Gastrocnemius medialis (tissue), 4 donors: ENCODE measurements around the gene INPP4A. TPM values are rescaled to one million over a fixed set of nuclear protein-coding genes. Genes with fewer than 3 reads are reported as not detected.
A peak's percentile ranks its signal among the peaks of the same experiment; 100 is the strongest.

Experiments
- ATAC-seq, 2 donors: fragments of 150-250 bp; one replicate each; pipeline ENCODE4 v1.9.1; 2016
- DNase-seq, 2 donors: peaks; one replicate each; pipeline ENCODE4 v3.0.0-alpha.2; 2019
- H3K27ac ChIP-seq, 4 donors: fragments of 200-600 bp; sonication (generic); 1 replicate in 1 of 4; 2 replicates in 3 of 4; pipeline ENCODE4 v1.5.1; 2016 to 2018; ENCODE audit warnings: mild to moderate bottlenecking in 2 of 4, moderate library complexity in 1 of 4
- H3K27me3 ChIP-seq, 3 donors: fragments of 200-600 bp; sonication (generic) in 2 of 3; 1 replicate in 1 of 3; 2 replicates in 2 of 3; pipeline versions ENCODE4 v1.5.1 to v1.6.0; 2016 to 2019; ENCODE audit warnings: mild to moderate bottlenecking in 1 of 3, moderate library complexity in 1 of 3
- H3K36me3 ChIP-seq, 2 donors: fragments of 200-600 bp; sonication (generic) in 1 of 2; one replicate each; pipeline ENCODE4 v1.5.1; 2017 to 2018
- H3K4me1 ChIP-seq, 2 donors: fragments of 200-600 bp; sonication (generic) in 1 of 2; one replicate each; pipeline ENCODE4 v1.5.1; 2016 to 2017; ENCODE audit warnings: mild to moderate bottlenecking in 2 of 2
- H3K4me3 ChIP-seq, 4 donors: fragments of 200-600 bp; sonication (generic) in 3 of 4; 1 replicate in 1 of 4; 2 replicates in 3 of 4; pipeline ENCODE4 v1.5.1; 2016 to 2019; ENCODE audit warnings: mild to moderate bottlenecking in 2 of 4
- H3K9me3 ChIP-seq, 3 donors: fragments of 200-600 bp; sonication (generic) in 2 of 3; 1 replicate in 1 of 3; 2 replicates in 2 of 3; pipeline ENCODE4 v1.5.1; 2016 to 2019
- POLR2A ChIP-seq, 2 donors: fragments of 450-650 bp; IDR thresholded peaks; one replicate each; pipeline ENCODE4 v1.6.1; 2017; ENCODE audit warnings: antibody characterized with exemption in 2 of 2, mild to moderate bottlenecking in 2 of 2, moderate library complexity in 2 of 2
- in situ Hi-C, 4 donors: fragments of 200-750 bp; cut with MboI; loops; one replicate each; pipeline versions ENCODE4 v1.15.0 to v1.8.0; 2017; ENCODE audit warnings: low sequenced_read_pairs in 4 of 4
- intact Hi-C: fragments of 100-400 bp; cut with DNase I; formaldehyde crosslinking; loops from one replicate; pipeline ENCODE4 v1.15.1; 2023; ENCODE audit warnings: low total_unique reads
- total RNA-seq, 4 donors: library from RNA; depleted of rRNA; stranded (reverse); fragments of >200 nt; gene quantifications; one replicate each; pipeline versions ENCODE4 v1.1.0 to v1.2.3, GENCODE V29; 2016
- TF ChIP-seq, protein P1 (sequence below), 5 experiments: fragments of 450-650 bp in 3 of 5; fragments of 200-600 bp in 2 of 5; sonication (generic) in 2 of 5; IDR thresholded peaks in 4 of 5; conservative IDR thresholded peaks in 1 of 5; 1 replicate in 4 of 5; 2 replicates in 1 of 5; pipeline ENCODE4 v1.5.1; 2016 to 2019; ENCODE audit warnings: antibody characterized with exemption in 5 of 5, mild to moderate bottlenecking in 3 of 5, moderate library complexity in 3 of 5

INPP4A gene
- total RNA-seq, 4 donors from 2014 or later: 9.8 to 19.6 (median 16.0) TPM

DNA sequence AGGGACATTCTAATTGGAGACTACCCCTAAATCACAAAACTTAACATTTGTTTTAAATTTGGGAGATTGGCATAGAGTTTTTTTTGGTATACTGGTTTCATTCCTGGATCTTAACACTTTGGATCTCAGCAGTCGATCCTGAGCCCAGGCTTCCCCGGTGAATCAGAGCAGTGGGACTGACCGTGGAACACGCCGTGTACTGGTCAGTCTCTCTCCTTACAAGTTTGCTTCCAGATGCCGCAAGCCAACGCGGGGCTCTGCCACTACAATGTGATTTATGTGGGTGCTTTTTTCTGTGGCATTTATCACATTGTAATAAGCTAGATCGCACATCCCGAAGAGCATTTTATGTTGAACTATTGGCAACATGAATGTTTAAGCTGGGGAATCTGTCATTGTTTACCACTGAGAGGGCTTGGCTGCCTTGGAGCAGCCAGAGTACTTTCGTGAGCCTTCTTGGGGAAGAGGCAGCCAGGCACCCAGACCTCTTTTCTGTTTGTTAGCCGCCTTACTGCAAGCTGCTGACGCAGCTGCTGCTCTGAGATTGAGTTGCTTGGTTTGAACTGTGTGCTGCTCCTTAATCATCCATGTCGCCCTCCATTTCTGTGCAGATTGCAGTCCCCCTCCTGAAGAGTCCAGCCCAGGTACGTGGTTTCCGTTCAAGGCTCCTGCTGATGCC lies 114.3 kb downstream of the INPP4A start:
- H3K36me3 ChIP-seq: peaks cover 0 to 28% of the 10 kb centered on the region in 2 donors
- no peak overlapping the region for H3K27ac ChIP-seq
- no peak for TF ChIP-seq POLR2A (IDR thresholded peaks at IDR 0.05)
- TF ChIP-seq, protein P1, sequence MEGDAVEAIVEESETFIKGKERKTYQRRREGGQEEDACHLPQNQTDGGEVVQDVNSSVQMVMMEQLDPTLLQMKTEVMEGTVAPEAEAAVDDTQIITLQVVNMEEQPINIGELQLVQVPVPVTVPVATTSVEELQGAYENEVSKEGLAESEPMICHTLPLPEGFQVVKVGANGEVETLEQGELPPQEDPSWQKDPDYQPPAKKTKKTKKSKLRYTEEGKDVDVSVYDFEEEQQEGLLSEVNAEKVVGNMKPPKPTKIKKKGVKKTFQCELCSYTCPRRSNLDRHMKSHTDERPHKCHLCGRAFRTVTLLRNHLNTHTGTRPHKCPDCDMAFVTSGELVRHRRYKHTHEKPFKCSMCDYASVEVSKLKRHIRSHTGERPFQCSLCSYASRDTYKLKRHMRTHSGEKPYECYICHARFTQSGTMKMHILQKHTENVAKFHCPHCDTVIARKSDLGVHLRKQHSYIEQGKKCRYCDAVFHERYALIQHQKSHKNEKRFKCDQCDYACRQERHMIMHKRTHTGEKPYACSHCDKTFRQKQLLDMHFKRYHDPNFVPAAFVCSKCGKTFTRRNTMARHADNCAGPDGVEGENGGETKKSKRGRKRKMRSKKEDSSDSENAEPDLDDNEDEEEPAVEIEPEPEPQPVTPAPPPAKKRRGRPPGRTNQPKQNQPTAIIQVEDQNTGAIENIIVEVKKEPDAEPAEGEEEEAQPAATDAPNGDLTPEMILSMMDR (IDR thresholded peaks at IDR 0.05 in 4 of 5, conservative IDR thresholded peaks at IDR 0.05 in 1 of 5): no peak
- H3K9me3 ChIP-seq: no peaks in the 10 kb centered on the region
- no peak for DNase-seq
- in situ Hi-C loops (loop anchor here in 1 of 4 donors (25.0 kb wide), 1 partner anchor 147 kb away; no protein-coding TSS in a partner anchor), intact Hi-C loops (no loop called here)
- H3K4me3 ChIP-seq: no peak overlapping the region
- peaks cover 7 to 23% of the 10 kb centered on the region in 2 donors for H3K4me1 ChIP-seq
- no peaks in the 10 kb centered on the region for H3K27me3 ChIP-seq
- ATAC-seq: no peak

DNA sequence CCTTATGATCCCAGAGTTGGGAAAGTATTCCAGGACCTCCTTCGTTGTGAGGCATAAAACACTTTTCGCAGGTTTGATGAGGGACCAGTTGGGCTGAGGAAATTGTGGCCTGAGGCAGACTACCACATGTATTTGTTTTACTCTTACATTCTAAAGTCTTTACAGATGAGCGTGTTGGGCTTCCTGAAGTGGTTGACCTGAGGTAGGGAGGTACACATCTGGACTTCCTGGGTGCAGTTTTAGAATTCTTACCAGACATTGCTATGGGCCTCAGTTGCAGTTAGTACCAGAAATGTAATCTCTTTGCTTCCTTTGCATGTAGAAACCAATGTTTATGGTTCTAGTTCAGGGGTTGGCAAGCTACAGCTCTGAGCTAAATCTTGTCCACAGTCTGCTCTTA lies 114.9 kb downstream of the INPP4A start:
- H3K36me3 ChIP-seq: peaks cover 0 to 31% of the 10 kb centered on the region in 2 donors
- in situ Hi-C loops (loop anchor here in 1 of 4 donors (25.0 kb wide), 1 partner anchor 147 kb away; no protein-coding TSS in a partner anchor), intact Hi-C loops (no loop called here)
- no peak for ATAC-seq
- peaks cover 7 to 23% of the 10 kb centered on the region in 2 donors for H3K4me1 ChIP-seq
- no peaks in the 10 kb centered on the region for H3K9me3 ChIP-seq
- no peak overlapping the region for H3K4me3 ChIP-seq
- peak overlapping the region in 1 of 4 donors; percentile 73 for H3K27ac ChIP-seq
- no peaks in the 10 kb centered on the region for H3K27me3 ChIP-seq
- DNase-seq: no peak
- no peak for TF ChIP-seq POLR2A (IDR thresholded peaks at IDR 0.05)
- TF ChIP-seq, protein P1 (IDR thresholded peaks at IDR 0.05 in 4 of 5, conservative IDR thresholded peaks at IDR 0.05 in 1 of 5): no peak

DNA sequence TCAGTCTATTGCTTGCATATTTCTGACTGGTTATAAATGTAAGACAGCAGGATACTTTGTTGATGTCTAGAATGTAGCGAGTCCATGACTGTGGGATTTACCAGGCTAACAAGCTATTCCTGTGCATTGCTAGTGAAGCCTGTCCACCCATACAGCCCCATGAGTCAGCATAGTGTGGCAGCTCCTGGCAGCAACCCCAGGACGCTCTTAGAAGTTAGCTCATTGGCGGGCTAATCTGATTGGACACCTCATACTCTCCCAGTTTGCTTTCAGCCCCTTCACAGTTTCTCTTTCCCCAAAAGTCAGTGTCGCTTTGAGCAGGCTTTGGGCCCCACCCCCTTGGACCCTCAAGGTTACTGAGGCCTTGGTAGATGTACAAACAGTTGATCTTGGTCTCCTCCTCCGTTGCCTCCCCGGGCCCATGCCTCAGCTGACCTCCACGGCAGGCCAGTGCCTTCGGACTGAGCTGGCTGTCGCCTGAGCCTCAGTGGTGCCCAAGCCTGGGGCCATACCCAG lies 115.7 kb downstream of the INPP4A start:
- Histone ChIP-seq H3K4me3 (no peak overlapping the region), H3K36me3 (peaks cover 0 to 32% of the 10 kb centered on the region in 2 donors), H3K4me1 (peaks cover 7 to 23% of the 10 kb centered on the region in 2 donors), H3K9me3 (no peaks in the 10 kb centered on the region), H3K27ac (peak overlapping the region in 3 of 4 donors; percentile 29 to 73 (median 44)), H3K27me3 (no peaks in the 10 kb centered on the region)
- TF ChIP-seq POLR2A (IDR thresholded peaks at IDR 0.05): no peak
- TF ChIP-seq, protein P1 (IDR thresholded peaks at IDR 0.05 in 4 of 5, conservative IDR thresholded peaks at IDR 0.05 in 1 of 5): no peak
- intact Hi-C loops (loop anchor here (10.0 kb wide), 1 partner anchor 146 kb away; no protein-coding TSS in a partner anchor), in situ Hi-C loops (loop anchor here in 1 of 4 donors (25.0 kb wide), 1 partner anchor 148 kb away; no protein-coding TSS in a partner anchor)
- peak in 1 of 2 donors; percentile 58 for DNase-seq
- peak; percentile 82 to 86 for ATAC-seq

DNA sequence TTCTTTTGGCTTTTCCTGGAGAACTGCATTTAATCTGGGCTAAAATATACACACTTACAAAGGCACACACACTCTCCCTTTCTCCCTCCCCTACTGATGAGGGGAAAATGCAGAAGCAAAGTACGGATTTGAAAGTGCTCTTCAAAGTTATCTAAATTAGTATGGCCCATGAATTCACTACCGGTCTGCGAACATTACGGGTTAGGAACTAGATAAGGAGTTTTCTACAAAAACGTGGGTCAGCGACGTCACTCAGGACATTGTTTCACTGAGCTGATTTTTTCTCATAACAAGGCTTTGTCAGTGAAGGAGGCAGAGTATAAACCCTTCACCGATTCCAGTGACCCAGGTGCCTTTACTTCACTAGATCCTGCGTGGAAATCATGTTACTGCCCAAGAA lies 116.4 kb downstream of the INPP4A start:
- in situ Hi-C loops: loop anchor here in 1 of 4 donors (25.0 kb wide), 1 partner anchor 149 kb away; no protein-coding TSS in a partner anchor
- ATAC-seq (no peak), DNase-seq (no peak)
- peaks cover 7 to 23% of the 10 kb centered on the region in 2 donors for H3K4me1 ChIP-seq
- no peak overlapping the region for H3K4me3 ChIP-seq
- peak overlapping the region in 1 of 4 donors; percentile 73 for H3K27ac ChIP-seq
- no peaks in the 10 kb centered on the region for H3K9me3 ChIP-seq
- peaks cover 0 to 30% of the 10 kb centered on the region in 2 donors for H3K36me3 ChIP-seq
- intact Hi-C loops: loop anchor here (10.0 kb wide), 1 partner anchor 146 kb away; no protein-coding TSS in a partner anchor
- no peaks in the 10 kb centered on the region for H3K27me3 ChIP-seq
- TF ChIP-seq, protein P1 (IDR thresholded peaks at IDR 0.05 in 4 of 5, conservative IDR thresholded peaks at IDR 0.05 in 1 of 5): no peak
- TF ChIP-seq POLR2A (IDR thresholded peaks at IDR 0.05): no peak
